ENCODE results near the gene BMAL1.
"Not testable (repeated sequence)": the region's sequence is repeated elsewhere in the genome, so short reads cannot be mapped to it uniquely, and the experiment has no call there.

BMAL1 gene

GRCh38 chr11:13249177-13249576 is 28.4 kb upstream of the BMAL1 start:
- H3K4me2 ChIP-seq (ENCODE audit: low read length), result no peak overlapping the region
- no peaks in the 10 kb centered on the region for H3K9me3 ChIP-seq (replicated peaks; ENCODE audit: low read length)
- no peaks in the 10 kb centered on the region for H3K27me3 ChIP-seq (ENCODE audit: control insufficient read depth, insufficient read depth, low read length)
- no peaks in the 10 kb centered on the region for H3K36me3 ChIP-seq (ENCODE audit: insufficient read depth, low read length)
- H3K9ac ChIP-seq (ENCODE audit: low read depth, low read length), result no peak overlapping the region
- no peaks in the 10 kb centered on the region for H3K4me1 ChIP-seq (ENCODE audit: control insufficient read depth, insufficient read depth, low read length)
- H3K4me3 ChIP-seq (ENCODE audit: low read length), result no peak overlapping the region

DNA sequence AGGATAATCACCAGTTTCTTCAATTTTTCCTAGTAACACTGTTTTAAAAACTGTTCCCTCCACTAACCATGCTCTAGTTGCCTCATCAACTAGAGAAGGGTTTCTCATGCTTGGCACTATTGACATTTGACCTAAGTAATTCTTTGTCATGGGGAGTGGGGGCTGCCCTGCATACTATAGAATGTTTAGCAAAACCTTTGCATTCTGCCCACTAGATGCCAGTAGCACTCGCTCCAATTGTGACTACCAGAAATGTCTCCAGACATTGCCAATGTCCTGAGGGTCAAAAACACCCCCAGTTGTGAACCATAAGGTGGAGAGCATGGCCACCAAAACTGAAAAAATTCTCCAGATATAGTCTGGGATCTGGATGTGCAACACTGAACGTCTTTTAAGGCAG is 27.6 kb upstream of the BMAL1 start:
- H3K36me3 ChIP-seq (ENCODE audit: insufficient read depth, low read length), result no peaks in the 10 kb centered on the region
- no peak overlapping the region for H3K9ac ChIP-seq (ENCODE audit: low read depth, low read length)
- H3K4me3 ChIP-seq (ENCODE audit: low read length), result no peak overlapping the region
- no peaks in the 10 kb centered on the region for H3K4me1 ChIP-seq (ENCODE audit: control insufficient read depth, insufficient read depth, low read length)
- no peaks in the 10 kb centered on the region for H3K9me3 ChIP-seq (replicated peaks; ENCODE audit: low read length)
- no peaks in the 10 kb centered on the region for H3K27me3 ChIP-seq (ENCODE audit: control insufficient read depth, insufficient read depth, low read length)
- H3K4me2 ChIP-seq (ENCODE audit: low read length), result no peak overlapping the region

DNA sequence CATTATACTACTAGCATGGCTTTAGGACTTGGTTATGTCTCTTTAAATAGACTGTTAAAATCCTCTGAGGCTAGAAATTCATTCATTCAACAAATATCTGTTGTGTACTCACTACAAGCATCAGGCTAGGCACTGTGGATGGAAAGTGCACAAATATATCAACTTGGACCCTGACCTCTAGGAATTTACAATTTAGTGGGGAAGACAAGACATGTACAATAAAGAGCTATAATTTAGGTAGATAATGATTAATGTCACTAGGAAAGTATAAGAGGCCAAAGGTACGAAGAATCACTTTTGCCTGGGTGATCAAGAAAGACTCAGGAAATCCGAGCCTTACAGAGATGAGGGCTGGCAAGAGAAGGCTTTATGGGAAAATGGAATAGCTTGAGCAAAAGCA is 25.6 kb upstream of the BMAL1 start:
- Histone ChIP-seq H3K27me3 (ENCODE audit: control insufficient read depth, insufficient read depth, low read length) (no peaks in the 10 kb centered on the region), H3K4me2 (ENCODE audit: low read length) (no peak overlapping the region), H3K9ac (ENCODE audit: low read depth, low read length) (no peak overlapping the region), H3K36me3 (ENCODE audit: insufficient read depth, low read length) (no peaks in the 10 kb centered on the region), H3K4me1 (ENCODE audit: control insufficient read depth, insufficient read depth, low read length) (no peaks in the 10 kb centered on the region), H3K4me3 (ENCODE audit: low read length) (no peak overlapping the region), H3K9me3 (replicated peaks; ENCODE audit: low read length) (no peaks in the 10 kb centered on the region)

DNA sequence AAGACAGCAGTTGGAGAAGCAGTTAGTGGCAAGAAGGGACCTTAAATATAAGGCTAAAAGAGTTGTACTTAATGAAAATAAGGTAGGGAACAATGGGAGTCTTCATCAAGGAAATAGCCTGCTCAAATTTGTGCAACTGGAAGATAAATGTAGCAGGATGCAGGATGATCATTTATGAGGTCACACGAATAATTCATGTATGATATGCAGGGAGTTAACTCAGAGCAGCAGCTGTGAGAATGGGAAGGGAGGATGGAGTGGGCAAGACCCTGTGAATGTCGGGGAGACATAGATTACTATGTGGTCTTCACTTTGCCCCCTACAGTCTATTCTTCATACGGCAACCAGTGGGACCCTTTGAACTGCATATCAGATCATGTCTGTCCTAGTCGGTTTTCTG is 25.2 kb upstream of the BMAL1 start:
- Histone ChIP-seq H3K4me1 (ENCODE audit: control insufficient read depth, insufficient read depth, low read length) (no peaks in the 10 kb centered on the region), H3K4me2 (ENCODE audit: low read length) (no peak overlapping the region), H3K9ac (ENCODE audit: low read depth, low read length) (no peak overlapping the region), H3K4me3 (ENCODE audit: low read length) (no peak overlapping the region), H3K27me3 (ENCODE audit: control insufficient read depth, insufficient read depth, low read length) (no peaks in the 10 kb centered on the region), H3K9me3 (replicated peaks; ENCODE audit: low read length) (no peaks in the 10 kb centered on the region), H3K36me3 (ENCODE audit: insufficient read depth, low read length) (no peaks in the 10 kb centered on the region)

DNA sequence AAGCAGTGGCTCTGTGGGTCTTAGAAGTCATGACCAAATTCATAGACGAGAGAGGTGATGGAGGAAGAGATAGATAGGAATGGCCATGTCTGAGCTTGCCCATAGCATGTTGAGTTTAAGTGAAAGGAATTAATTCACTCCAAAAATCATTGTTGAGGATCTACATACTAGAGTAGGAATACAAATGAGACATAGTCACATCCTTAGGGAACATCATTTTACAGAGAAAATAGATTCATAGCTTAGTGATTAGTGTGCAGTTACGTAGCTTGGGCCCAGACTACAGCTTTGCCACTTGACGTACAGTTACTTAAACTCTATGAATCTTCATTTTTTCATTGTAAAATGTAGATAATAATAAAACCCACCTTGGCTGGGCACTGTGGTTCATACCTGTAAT is 21.4 kb upstream of the BMAL1 start:
- H3K9ac ChIP-seq (ENCODE audit: low read depth, low read length), result no peak overlapping the region
- no peak overlapping the region for H3K4me3 ChIP-seq (ENCODE audit: low read length)
- no peaks in the 10 kb centered on the region for H3K27me3 ChIP-seq (ENCODE audit: control insufficient read depth, insufficient read depth, low read length)
- no peak overlapping the region for H3K4me2 ChIP-seq (ENCODE audit: low read length)
- H3K4me1 ChIP-seq (ENCODE audit: control insufficient read depth, insufficient read depth, low read length), result peaks cover 17% of the 10 kb centered on the region
- H3K9me3 ChIP-seq (replicated peaks; ENCODE audit: low read length), result no peaks in the 10 kb centered on the region
- no peaks in the 10 kb centered on the region for H3K36me3 ChIP-seq (ENCODE audit: insufficient read depth, low read length)

DNA sequence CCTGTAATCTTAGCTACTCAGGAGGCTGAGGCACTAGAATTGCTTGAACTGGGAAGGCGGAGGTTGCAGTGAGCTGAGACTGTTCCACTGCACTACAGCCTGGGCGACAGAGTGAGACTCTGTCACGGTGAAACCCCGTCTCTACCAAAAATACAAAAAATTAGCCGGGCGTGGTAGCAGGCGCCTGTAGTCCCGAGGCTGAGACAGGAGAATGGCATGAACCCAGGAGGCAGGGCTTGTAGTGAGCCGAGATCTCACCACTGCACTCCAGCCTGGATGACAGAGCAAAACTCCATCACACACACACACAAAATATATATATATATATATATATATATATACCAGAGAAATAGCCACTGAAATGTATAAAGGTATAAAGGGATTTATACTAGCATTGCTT is 19.5 kb upstream of the BMAL1 start:
- peaks cover 33% of the 10 kb centered on the region for H3K4me1 ChIP-seq (ENCODE audit: control insufficient read depth, insufficient read depth, low read length)

DNA sequence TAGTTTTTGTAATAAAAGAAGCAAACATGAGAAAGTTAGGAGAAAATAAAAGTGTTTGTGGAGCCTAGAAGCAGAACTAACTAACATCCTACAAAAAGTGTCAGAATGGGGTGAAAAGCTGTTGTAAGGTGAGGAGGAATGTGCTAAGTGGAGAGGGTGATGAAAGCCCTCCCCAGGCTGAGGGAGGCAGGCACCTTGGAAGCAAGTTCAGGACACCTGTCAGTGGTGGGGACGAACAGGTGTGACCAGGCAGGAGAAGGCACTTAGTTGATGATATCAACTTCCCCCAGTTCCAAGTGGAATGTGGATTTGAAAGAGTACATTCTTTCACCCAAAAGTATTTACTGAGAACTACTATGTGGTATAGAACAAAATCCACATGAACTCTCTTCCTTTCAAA is 18.7 kb upstream of the BMAL1 start:
- H3K36me3 ChIP-seq (ENCODE audit: insufficient read depth, low read length), result no peaks in the 10 kb centered on the region
- no peaks in the 10 kb centered on the region for H3K27me3 ChIP-seq (ENCODE audit: control insufficient read depth, insufficient read depth, low read length)
- H3K9ac ChIP-seq (ENCODE audit: low read depth, low read length), result no peak overlapping the region
- no peaks in the 10 kb centered on the region for H3K9me3 ChIP-seq (replicated peaks; ENCODE audit: low read length)
- no peak overlapping the region for H3K4me3 ChIP-seq (ENCODE audit: low read length)
- no peak overlapping the region for H3K4me2 ChIP-seq (ENCODE audit: low read length)
- peaks cover 33% of the 10 kb centered on the region for H3K4me1 ChIP-seq (ENCODE audit: control insufficient read depth, insufficient read depth, low read length)

More for the DNA sequence above, 19.5 kb upstream of the BMAL1 start:
- not testable (repeated sequence) for H3K4me3 ChIP-seq (ENCODE audit: low read length); H3K36me3 ChIP-seq (ENCODE audit: insufficient read depth, low read length); H3K9ac ChIP-seq (ENCODE audit: low read depth, low read length); H3K9me3 ChIP-seq (replicated peaks; ENCODE audit: low read length); H3K27me3 ChIP-seq (ENCODE audit: control insufficient read depth, insufficient read depth, low read length); H3K4me2 ChIP-seq (ENCODE audit: low read length)

- Histone ChIP-seq H3K4me3 (ENCODE audit: low read length) (no peak overlapping the region), H3K9me3 (replicated peaks; ENCODE audit: low read length) (no peaks in the 10 kb centered on the region), H3K36me3 (ENCODE audit: insufficient read depth, low read length) (no peaks in the 10 kb centered on the region), H3K9ac (ENCODE audit: low read depth, low read length) (no peak overlapping the region), H3K27me3 (ENCODE audit: control insufficient read depth, insufficient read depth, low read length) (no peaks in the 10 kb centered on the region), H3K4me2 (ENCODE audit: low read length) (no peak overlapping the region), H3K4me1 (ENCODE audit: control insufficient read depth, insufficient read depth, low read length) (peaks cover 33% of the 10 kb centered on the region)
Measured at GRCh38 chr11:13259374-13259773, 18.2 kb upstream of the BMAL1 start.

DNA sequence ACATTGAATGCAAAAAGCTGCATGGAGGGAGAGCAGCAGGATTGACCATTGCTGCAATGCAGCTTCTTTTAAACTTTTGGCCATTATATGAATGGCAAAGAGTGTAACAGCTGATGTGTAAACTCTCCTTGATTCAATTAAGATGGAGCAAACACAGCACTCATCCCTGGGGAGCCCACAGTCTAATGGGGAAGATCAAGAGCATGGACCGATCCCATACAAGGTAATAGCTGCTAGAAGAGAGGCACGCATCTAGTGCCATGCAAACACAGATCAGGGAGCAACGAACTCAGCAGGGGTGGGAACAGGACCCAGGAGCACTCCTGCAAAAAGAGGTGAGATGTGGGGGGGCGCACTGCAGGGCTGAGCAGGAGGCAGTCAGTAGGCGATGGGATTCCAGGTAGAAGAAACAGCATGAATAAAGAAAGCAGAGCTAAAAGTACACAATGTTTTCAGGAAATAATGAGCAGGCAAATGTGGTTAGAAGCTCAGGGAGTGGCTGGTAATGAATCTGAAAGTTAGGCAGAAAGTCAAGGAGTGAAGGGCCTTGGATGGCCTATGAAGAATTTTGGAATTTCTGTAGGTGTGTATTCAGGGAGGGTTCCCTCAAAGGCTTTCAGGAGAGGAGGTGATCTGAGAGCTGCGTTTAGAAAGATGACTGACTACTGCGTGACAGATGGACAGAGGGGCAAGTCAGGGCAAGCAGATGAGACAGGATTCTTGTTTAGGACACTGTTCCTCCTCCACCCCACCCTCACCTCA is 17.2 kb upstream of the BMAL1 start:
- Histone ChIP-seq H3K4me2 (ENCODE audit: low read length) (peak overlapping the region; percentile 71), H3K4me3 (ENCODE audit: low read length) (peak overlapping the region; percentile 30), H3K27me3 (ENCODE audit: control insufficient read depth, insufficient read depth, low read length) (no peaks in the 10 kb centered on the region), H3K4me1 (ENCODE audit: control insufficient read depth, insufficient read depth, low read length) (peaks cover 33% of the 10 kb centered on the region), H3K9ac (ENCODE audit: low read depth, low read length) (peak overlapping the region; percentile 73), H3K36me3 (ENCODE audit: insufficient read depth, low read length) (no peaks in the 10 kb centered on the region), H3K9me3 (replicated peaks; ENCODE audit: low read length) (no peaks in the 10 kb centered on the region)

DNA sequence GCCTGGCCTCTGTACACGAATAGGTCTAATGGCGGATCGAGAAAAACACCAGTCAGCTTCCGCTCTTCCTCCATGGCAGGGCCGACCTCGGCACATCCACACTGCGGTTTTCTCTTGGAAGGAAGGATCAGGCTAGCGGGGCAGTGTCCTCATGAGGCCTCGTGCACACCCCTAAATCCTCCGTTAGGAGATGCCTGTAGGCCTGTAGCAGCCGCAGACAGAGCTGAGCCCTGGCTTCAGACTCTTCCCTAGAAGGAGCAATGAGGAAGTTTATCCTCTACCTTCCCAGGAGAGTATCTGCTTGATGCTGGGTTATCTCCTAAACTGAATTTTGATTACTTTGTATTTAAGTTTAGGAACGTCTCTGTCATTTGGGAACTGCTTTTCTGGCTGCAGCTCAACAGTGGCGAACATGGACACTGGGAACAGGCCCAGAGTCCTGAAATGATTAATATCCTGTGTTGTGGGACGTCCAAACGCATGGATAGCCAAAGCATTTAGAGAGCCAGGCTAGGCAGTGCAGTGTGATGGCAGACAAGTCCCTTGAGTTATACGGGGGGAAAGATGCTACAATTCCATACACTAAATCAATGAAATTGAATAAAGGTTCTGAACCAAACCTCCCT is 16.5 kb upstream of the BMAL1 start:
- Histone ChIP-seq H3K36me3 (ENCODE audit: insufficient read depth, low read length) (no peaks in the 10 kb centered on the region), H3K9me3 (replicated peaks; ENCODE audit: low read length) (no peaks in the 10 kb centered on the region), H3K9ac (ENCODE audit: low read depth, low read length) (peak overlapping the region; percentile 73), H3K4me3 (ENCODE audit: low read length) (peak overlapping the region; percentile 30), H3K4me2 (ENCODE audit: low read length) (peak overlapping the region; percentile 71), H3K27me3 (ENCODE audit: control insufficient read depth, insufficient read depth, low read length) (no peaks in the 10 kb centered on the region), H3K4me1 (ENCODE audit: control insufficient read depth, insufficient read depth, low read length) (peaks cover 33% of the 10 kb centered on the region)

DNA sequence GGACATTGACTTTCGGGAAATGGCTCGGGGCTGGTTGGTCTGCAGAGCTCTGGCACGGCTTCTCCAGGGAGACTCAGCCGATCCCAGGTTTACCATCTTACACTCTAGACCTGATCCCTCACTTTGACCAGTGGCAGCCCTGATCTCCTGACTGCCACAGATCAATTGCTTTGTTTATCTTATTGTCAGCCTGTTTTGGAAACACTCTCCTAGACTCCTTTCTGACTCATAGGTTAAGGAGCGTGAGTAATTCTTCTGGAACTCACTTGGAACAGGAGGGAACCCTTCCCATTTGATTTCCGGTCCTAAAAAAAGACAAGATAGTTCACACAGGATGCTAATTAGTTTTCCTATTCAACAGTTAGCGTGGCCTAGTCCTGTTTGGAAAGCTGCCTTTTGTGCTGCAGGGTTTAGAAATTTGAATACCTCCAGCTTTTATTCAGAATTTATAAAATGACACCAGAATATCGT is 16.0 kb upstream of the BMAL1 start:
- H3K9me3 ChIP-seq (replicated peaks; ENCODE audit: low read length), result no peaks in the 10 kb centered on the region
- no peaks in the 10 kb centered on the region for H3K27me3 ChIP-seq (ENCODE audit: control insufficient read depth, insufficient read depth, low read length)
- H3K4me3 ChIP-seq (ENCODE audit: low read length), result peak overlapping the region; percentile 30
- H3K36me3 ChIP-seq (ENCODE audit: insufficient read depth, low read length), result no peaks in the 10 kb centered on the region
- H3K4me2 ChIP-seq (ENCODE audit: low read length), result peak overlapping the region; percentile 71
- H3K9ac ChIP-seq (ENCODE audit: low read depth, low read length), result peak overlapping the region; percentile 73
- peaks cover 33% of the 10 kb centered on the region for H3K4me1 ChIP-seq (ENCODE audit: control insufficient read depth, insufficient read depth, low read length)

GRCh38 chr11:13262096-13262495 is 15.5 kb upstream of the BMAL1 start:
- Histone ChIP-seq H3K4me1 (ENCODE audit: control insufficient read depth, insufficient read depth, low read length) (peaks cover 33% of the 10 kb centered on the region), H3K9me3 (replicated peaks; ENCODE audit: low read length) (no peaks in the 10 kb centered on the region), H3K9ac (ENCODE audit: low read depth, low read length) (peak overlapping the region; percentile 73), H3K36me3 (ENCODE audit: insufficient read depth, low read length) (no peaks in the 10 kb centered on the region), H3K4me3 (ENCODE audit: low read length) (peak overlapping the region; percentile 2), H3K27me3 (ENCODE audit: control insufficient read depth, insufficient read depth, low read length) (no peaks in the 10 kb centered on the region), H3K4me2 (ENCODE audit: low read length) (peak overlapping the region; percentile 71)
